GM12892 (cell line): Measurements from ENCODE around the gene MDM1. TPM values are rescaled to one million over a fixed set of nuclear protein-coding genes. Genes with fewer than 3 reads are reported as not detected.

Source experiments
- DNase-seq: peaks from one replicate; pipeline ENCODE4 v3.0.0; 2011; ENCODE audit not compliant: insufficient read length
- FAIRE-seq: peaks from 2 replicates; lab custom pipeline; 2011; peaks lifted over from hg19 to GRCh38; lab: Jason Lieb, UNC
- POLR2A ChIP-seq: IDR thresholded peaks from 2 replicates; pipeline ENCODE4 v1.6.1; 2011; ENCODE audit warnings: low read depth, low read length, control low read depth
- POLR2AphosphoS5 ChIP-seq: IDR thresholded peaks from 2 replicates; pipeline ENCODE4 v1.6.1; 2011; ENCODE audit warnings: low read depth, low read length, control low read depth
- TAF1 ChIP-seq: IDR thresholded peaks from 2 replicates; pipeline ENCODE4 v1.6.1; 2011; ENCODE audit warnings: low read depth, mild to moderate bottlenecking, control low read depth, low read length, borderline replicate concordance
- polyA plus RNA-seq: library from polyadenylated mRNA; unstranded; fragments of >200 nt; gene quantifications from one replicate; pipeline ENCODE4 v1.2.1, GENCODE V29; 2012; ENCODE audit warnings: missing spikeins, inconsistent platforms; ENCODE audit not compliant: missing spikeins

The MDM1 gene, protein sequence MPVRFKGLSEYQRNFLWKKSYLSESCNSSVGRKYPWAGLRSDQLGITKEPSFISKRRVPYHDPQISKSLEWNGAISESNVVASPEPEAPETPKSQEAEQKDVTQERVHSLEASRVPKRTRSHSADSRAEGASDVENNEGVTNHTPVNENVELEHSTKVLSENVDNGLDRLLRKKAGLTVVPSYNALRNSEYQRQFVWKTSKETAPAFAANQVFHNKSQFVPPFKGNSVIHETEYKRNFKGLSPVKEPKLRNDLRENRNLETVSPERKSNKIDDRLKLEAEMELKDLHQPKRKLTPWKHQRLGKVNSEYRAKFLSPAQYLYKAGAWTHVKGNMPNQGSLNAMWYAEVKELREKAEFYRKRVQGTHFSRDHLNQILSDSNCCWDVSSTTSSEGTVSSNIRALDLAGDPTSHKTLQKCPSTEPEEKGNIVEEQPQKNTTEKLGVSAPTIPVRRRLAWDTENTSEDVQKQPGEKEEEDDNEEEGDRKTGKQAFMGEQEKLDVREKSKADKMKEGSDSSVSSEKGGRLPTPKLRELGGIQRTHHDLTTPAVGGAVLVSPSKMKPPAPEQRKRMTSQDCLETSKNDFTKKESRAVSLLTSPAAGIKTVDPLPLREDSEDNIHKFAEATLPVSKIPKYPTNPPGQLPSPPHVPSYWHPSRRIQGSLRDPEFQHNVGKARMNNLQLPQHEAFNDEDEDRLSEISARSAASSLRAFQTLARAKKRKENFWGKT
- polyA plus RNA-seq = 18.3 TPM

DNA sequence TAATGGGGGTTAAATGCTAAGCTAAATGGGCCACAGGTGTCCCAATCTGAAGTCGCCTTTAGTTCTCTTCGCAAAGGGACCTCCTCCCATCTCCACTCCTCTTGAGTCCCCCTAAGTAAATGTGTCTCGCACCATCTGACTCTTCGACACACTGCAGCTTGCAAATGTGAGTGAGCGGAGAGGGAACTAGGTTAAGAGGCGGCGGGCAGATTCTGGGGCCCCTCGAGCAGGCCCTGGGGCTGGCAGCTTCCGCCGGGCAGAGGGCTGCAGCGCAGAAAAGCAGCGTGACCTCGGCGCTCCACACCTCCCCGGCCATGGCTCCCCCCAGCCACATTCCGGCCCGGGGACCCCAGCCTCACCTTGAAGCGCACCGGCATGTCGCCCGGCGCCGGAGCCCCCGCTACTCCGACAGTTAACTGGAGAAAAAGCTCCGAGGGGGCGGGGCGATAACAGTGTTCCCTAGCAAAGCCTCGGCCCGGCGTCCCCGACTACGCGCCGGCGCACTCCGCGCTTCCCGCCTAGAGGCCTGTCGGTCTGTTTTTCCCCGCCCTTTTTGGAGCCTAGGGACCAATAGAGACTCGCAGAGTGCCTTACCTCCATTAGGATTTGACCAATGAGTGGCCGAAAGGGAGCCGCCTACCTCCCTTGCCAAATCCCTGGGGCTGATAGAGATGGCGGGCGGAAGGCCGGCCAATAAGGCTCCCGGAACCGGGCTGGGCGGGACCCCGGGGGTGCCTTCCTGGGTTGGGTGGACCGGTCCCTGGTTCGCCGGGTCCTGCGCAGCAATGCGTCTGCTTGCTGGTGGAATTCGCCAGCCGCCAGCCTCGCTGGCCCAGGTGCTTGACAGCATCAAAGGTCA, at the start of gene MDM1:
MDM1 (minus strand) TSS at position 494 of the 859 bp plus-strand sequence; CDS start at position 377, 117 bp downstream.
- TF ChIP-seq TAF1 = 0 out of 2 replicates have a peak, but pooled peaks have one; percentile 46
- TF ChIP-seq POLR2AphosphoS5 = peak; percentile 59
- peak; percentile 68; the same call in 1 of the 2 replicates for TF ChIP-seq POLR2A
- FAIRE-seq = peak; percentile 87
- DNase-seq = peak; percentile 88

DNA sequence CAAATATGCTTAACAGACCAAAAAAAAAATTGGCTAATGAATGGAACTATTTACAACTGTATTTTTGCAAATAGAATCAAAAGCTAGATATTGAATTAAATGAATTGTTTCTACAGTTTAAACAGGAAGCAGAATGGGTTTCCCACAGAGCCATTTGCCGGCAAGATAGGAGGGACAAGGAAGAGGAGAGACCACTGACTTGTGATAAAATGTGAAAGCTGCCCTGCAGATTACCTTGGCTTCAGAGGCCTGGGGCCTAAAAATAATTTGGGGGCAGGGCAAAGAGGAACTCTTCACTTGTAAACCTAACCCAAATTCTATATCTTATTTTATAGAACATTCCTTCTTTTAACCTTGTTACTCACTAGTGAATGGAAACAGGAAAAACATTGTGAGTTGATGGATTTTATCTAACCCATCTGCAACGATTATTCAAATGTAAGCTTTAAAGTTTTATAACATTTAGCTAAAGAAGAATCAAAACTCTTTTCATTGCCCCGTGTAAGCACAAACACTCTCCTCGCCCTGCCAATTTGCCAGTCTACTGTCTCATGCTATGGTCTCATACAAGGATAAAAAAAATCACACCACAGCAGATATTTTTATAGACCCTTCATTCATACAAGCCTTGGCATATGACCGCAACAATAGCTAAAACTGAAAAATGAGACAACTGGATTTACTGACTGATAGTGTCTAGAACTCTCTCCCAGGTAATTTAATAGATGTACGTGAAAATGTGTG, 49.5 kb upstream of the MDM1 start:
- TF ChIP-seq POLR2A (no peak), POLR2AphosphoS5 (no peak), TAF1 (no peak)
- FAIRE-seq (no peak), DNase-seq (no peak)

DNA sequence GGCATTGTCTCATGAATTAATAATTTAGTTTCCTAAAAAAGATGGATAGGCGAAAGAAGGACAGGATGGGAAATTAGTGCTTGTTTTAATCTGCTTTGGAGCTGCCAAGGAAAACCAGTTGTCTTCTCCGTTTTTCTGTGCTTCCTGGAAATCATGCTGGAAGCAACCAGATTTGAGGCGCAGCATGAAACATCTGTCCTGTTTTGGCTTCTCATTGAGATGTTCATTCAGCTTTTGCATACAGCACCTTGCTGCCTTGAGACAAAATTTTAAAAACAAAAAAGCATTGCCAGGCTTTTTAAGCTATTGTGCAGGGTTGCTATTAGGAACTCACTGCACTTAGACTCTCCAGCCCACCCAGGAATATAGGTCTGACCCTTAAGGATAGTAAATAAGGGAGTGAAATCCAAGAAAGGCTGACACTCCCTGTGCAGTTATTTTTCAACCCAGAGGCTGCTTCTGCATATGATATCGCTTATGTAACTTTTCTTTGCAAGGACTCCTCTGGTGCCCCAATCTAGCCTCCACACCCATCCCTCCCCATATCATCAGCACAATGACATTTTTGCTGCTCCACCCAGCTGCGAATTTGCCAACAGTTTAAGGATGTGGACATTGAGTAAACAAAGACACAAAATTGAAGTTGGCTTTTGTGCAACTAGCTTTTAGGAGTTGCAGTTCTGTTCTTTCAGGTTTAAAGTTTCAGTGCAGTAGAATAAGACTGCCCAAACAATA, 46.9 kb upstream of the MDM1 start:
- FAIRE-seq = no peak
- DNase-seq = no peak
- TF ChIP-seq TAF1 (no peak), POLR2A (no peak), POLR2AphosphoS5 (no peak)

DNA sequence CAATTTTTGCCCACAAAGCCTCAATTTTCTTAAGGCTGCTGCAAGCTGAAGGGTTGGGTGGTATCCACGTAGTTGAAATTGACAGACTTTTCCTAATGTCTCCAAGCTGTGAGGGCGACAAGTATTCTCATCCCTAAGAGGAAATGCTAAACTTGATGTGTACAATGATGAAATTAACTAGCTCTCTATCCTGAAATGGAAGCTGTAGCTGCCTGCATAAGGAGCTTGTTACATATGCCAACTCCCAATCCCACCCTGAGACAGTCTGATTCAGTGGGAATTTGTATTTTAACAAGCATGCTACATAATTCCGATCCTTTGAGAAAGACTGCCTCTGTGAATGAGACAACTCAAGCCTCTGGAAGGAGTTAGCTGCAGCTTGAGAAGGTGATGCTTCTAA, 45.7 kb upstream of the MDM1 start:
- no peak for TF ChIP-seq POLR2AphosphoS5
- no peak for TF ChIP-seq POLR2A
- TF ChIP-seq TAF1 = no peak
- DNase-seq (no peak), FAIRE-seq (no peak)

DNA sequence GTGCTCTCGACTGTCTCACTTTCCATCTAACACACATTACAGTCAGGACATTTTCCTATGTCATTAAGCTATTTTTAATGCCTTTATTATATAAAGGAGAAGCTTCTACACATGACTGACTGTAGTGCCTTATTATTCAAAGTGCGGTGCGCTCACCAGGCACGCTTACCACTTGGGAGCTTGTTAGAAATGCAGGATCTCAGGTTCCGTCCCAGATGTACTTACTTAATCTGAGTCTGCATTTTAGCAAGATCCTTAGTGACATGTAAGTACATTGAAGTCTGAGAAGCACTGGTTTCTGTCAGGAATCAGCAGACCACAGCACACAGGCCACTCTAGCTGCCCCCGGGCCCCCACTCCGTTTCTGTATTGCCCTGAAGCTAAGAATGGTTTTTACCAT, 44.7 kb upstream of the MDM1 start:
- DNase-seq = no peak
- FAIRE-seq = no peak
- TF ChIP-seq POLR2A (no peak), POLR2AphosphoS5 (no peak), TAF1 (no peak)

DNA sequence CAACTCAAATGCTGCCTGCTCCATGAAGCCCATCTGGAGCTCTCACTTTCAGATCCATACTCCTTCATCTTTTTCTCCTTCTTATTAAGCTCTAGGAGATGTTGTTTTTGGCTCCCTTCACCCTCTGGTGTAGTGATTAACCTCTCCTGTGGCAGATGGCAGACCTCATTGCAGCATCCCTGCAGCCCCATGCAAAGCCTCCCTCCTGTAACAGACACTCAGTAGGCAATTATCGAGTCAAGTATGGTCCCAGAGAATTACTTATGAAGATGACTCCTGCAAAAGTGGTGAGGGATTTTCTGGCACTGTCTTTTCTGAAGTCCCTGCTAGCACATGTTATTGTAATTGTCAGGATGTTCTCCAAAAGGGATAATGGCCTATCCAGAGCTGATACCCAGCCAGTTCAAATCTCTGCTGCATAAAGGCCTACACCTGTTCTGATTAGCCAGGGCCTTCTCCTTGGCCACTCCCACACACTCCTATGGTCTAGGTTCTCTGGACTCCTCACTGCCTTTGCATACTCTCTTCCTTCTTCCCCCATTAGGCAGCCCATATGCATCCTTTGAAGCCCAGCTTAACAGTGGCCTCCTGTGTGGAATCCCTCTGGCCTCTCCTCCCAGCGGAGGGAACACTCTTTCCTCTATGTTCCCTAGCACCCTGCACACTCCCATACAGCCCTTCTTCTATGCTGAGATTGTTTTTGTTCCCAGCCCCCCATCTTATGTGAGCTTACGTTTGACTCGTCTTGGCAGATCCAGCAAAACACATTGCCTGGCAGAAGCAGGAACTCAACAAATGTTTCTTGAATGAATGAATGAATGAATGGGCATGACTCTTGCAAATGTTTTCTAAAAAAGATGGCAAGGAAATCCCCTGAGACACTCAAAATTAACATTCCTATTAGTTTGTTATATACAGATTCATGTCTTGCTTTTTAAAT, 43.9 kb upstream of the MDM1 start:
- no peak for TF ChIP-seq POLR2AphosphoS5
- no peak for TF ChIP-seq POLR2A
- no peak for TF ChIP-seq TAF1
- FAIRE-seq (no peak), DNase-seq (no peak)

DNA sequence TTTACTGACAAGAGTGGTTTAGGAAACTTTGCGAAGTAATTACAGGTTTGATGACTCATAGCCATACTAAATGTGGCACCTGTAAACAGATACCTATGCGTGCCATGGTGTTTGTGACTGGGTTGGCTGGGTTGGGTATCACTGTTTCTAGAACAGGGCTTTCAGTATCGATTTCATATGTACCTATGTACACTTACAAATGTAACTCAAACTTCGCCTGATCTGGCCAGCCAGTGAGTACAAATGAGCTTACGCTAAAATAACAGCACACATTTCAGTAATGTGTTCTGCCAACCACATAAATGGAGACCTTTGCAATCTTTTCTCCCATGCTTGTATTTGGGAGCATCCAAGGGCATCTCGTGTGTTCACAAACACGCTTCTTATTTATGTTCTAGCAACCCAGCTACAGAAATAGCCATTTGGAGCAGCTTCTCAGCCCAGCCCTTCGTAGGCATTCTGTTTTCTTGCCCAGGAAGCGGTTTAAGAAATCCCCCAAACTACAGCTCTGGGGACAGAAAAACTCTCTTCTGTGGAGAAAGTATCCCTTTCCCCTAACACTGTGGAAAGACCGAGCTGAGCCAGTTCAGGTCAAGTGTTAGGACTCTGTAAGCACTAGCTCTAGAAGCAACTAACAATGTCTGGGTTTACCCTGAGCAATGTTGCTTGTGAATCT, 42.3 kb upstream of the MDM1 start:
- no peak for TF ChIP-seq POLR2A
- no peak; the same call in 1 of the 2 replicates for TF ChIP-seq POLR2AphosphoS5
- TF ChIP-seq TAF1 = no peak
- peak; percentile 46 for DNase-seq
- peak; percentile 83 for FAIRE-seq

DNA sequence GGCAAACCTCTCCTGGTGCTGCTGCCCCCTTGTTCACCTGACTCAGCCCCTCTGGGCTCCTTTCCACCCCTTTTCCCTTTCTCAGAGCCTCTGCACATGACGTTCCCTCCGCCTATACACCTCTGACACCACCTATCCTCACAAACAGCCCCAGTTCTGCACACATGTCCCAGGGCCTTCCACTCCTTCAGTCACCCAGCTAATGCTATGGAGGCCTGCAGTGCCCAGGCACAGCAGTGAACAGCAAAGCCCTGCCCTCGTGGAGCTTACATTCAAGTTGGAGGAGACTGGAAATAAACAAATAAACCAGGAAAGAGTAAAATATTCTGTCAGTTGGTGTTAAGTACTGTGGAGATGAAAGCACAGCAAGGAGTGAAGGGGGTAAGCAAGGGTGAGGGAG, 38.5 kb upstream of the MDM1 start:
- FAIRE-seq (no peak), DNase-seq (no peak)
- TF ChIP-seq TAF1 (no peak), POLR2AphosphoS5 (no peak), POLR2A (no peak)

DNA sequence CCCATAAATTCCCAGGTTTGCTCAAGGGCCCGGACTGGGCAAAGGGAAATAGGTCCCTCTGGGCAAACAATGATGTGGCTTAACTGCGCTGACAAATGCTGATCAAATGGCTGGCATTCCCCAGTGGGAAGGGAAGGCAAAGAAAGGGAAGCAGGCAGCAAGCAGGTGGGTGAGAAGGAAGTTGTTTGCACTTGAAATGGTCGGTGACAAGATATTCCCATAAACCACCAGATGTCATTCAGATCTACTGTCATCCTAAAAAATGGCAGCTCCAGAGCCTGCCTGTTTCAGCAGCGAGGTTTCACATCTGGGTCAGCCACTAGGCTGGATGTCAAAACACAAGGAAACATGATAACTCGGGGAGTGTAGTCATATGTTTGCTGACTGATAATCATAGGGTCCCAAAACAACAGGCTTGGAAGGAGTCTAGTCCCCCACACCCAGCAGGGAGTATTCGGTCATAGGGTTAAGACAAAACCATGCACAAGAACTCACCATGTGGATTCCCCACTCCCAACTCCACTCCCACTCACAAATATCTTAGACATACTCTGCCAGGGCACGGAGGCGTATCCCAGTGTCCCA, 37.9 kb upstream of the MDM1 start:
- no peak for DNase-seq
- TF ChIP-seq TAF1 = no peak
- no peak for TF ChIP-seq POLR2A
- TF ChIP-seq POLR2AphosphoS5 = no peak
- no peak for FAIRE-seq
